Fibroblast of peridontal ligament (primary cell): ENCODE data around the gene HNF1B.
"Not testable (repeated sequence)": the region's sequence is repeated elsewhere in the genome, so short reads cannot be mapped to it uniquely, and the experiment has no call there.

Experiments used
- DNase-seq: peaks from one replicate; pipeline ENCODE4 v3.0.0-alpha.2; 2010; ENCODE audit errors: extremely low read depth

HNF1B gene

GRCh38 chr17:37702598-37702997 is 42.3 kb downstream of the HNF1B start:
- peak; percentile 52 for DNase-seq

GRCh38 chr17:37701496-37701898 is 43.4 kb downstream of the HNF1B start:
- DNase-seq: peak; percentile 6

GRCh38 chr17:37700881-37701280 is 44.0 kb downstream of the HNF1B start:
- no peak for DNase-seq

GRCh38 chr17:37699285-37699973 is 45.4 kb downstream of the HNF1B start:
- DNase-seq: peak; percentile 7

GRCh38 chr17:37698911-37699255 is 46.0 kb downstream of the HNF1B start:
- DNase-seq: no peak

- DNase-seq: no peak
Measured at GRCh38 chr17:37698132-37698910, 46.5 kb downstream of the HNF1B start.

GRCh38 chr17:37697381-37697780 is 47.5 kb downstream of the HNF1B start:
- no peak for DNase-seq

GRCh38 chr17:37696366-37696765 is 48.5 kb downstream of the HNF1B start:
- no peak for DNase-seq

- DNase-seq: no peak
Measured at GRCh38 chr17:37695726-37696125, 49.1 kb downstream of the HNF1B start.

- no peak for DNase-seq
Measured at GRCh38 chr17:37694734-37695133, 50.1 kb downstream of the HNF1B start.

- DNase-seq: no peak
Measured at GRCh38 chr17:37693328-37693727, 51.5 kb downstream of the HNF1B start.

- DNase-seq: no peak
Measured at GRCh38 chr17:37691807-37692206, 53.1 kb downstream of the HNF1B start.

GRCh38 chr17:37689317-37689716 is 55.5 kb downstream of the HNF1B start:
- no peak for DNase-seq

GRCh38 chr17:37683454-37683984 is 61.3 kb downstream of the HNF1B start:
- DNase-seq: no peak

- no peak for DNase-seq
Measured at GRCh38 chr17:37682007-37682406, 62.9 kb downstream of the HNF1B start.

GRCh38 chr17:37679995-37680394 is 64.9 kb downstream of the HNF1B start:
- DNase-seq: not testable (repeated sequence)

- DNase-seq: no peak
Measured at GRCh38 chr17:37678036-37678435, 66.8 kb downstream of the HNF1B start.

- DNase-seq: no peak
Measured at GRCh38 chr17:37677021-37677420, 67.8 kb downstream of the HNF1B start.

GRCh38 chr17:37676115-37676925 is 68.5 kb downstream of the HNF1B start:
- DNase-seq: no peak

GRCh38 chr17:37674511-37674910 is 70.3 kb downstream of the HNF1B start:
- DNase-seq: no peak

GRCh38 chr17:37673386-37673785 is 71.5 kb downstream of the HNF1B start:
- DNase-seq: no peak

GRCh38 chr17:37672548-37673078 is 72.2 kb downstream of the HNF1B start:
- no peak for DNase-seq
